C4-2B (cell line): ENCODE measurements around the gene GJB3.

Source experiments
- CTCF ChIP-seq: fragments of 450-650 bp; conservative IDR thresholded peaks from 2 replicates; pipeline ENCODE4 v1.5.1; 2017; ENCODE audit warnings: mild to moderate bottlenecking
- ZFX ChIP-seq: fragments of 450-650 bp; IDR thresholded peaks from 2 replicates; pipeline ENCODE4 v1.6.1; 2017

GRCh38 chr1:34759503-34760357 is 21.3 kb upstream of the GJB3 start, which contains the start of gene GJB4:
- TF ChIP-seq CTCF = no peak
- TF ChIP-seq ZFX = no peak
